HG03520 (cell line): Measurements from ENCODE around the gene AGK.
"Not testable (repeated sequence)": the region's sequence is repeated elsewhere in the genome, so short reads cannot be mapped to it uniquely, and the experiment has no call there.

Source experiments
- ATAC-seq: cut with Tn5 transposase; IDR thresholded peaks from one replicate; pipeline ENCODE4 v1.9.1; 2021; ENCODE audit warnings: mild to moderate bottlenecking, moderate library complexity; ENCODE audit not compliant: unreplicated experiment

The AGK gene

DNA sequence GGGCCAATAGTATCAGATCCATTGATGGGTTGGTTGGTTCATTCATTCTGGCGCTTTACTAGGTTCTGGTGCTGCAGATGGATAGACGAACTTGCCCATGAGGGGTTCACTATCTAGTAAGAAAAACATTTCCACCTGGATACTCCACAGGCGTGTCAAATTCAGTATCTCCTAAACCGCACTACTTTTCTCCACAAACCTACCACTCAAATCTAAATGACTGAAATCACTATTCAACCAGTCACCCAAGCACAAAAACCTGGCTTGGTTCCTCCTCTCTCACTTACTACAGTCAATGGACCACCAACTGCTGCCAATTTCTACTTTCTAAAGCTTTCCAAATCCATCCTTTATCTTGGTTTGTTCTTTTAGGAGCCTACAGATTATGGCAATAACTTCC, 572 bp downstream of the AGK start:
- peak; percentile 15 for ATAC-seq

DNA sequence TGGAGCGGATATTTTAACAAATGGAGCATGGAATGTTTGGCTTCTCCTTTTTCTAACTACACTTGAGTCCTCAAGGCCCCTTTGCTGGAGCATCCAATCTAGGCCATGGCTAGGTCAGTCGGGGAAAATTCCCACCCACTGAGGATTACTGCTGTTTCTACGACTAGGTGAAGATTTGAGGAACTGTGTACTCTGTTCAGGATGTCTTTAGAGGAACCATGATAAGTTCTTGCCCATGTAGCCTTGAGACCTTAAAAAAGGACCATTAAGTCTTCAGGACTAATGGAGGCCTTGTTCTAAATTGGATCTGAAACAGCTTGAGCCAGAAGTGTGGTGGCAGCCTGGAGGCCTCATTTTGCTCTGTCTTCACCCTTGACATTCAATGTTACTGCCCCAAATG, 6.2 kb downstream of the AGK start:
- ATAC-seq: no peak

DNA sequence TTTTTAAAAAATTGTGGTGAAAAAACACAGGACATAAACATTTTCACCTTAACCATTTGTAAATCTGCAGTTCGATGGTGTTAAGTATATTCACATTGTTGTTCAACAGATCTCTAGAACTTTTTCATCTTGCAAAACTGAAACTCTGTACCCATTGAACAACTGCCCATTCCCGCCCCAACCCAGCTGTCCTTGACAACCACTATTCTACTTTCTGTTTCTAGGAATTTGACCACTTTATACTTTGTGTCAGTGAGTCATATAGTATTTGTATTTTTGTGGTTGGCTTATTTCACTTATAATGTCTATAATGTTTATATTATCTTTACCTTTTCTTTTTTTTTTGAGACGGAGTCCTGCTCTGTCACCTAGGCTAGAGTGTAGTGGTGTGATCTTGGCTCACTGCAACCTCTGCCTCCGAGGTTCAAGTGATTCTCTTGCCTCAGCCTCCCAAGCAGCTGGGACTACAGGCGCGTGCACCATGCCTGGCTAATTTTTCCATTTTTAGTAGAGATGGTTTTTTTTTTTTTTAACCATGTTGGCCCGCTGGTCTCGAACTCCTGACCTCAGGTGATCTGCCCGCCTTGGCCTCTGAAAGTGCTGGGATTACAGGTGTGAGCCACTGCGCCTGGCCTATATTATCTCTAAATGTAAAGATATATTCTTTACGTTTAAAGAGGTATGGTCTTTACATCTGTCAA, 6.8 kb downstream of the AGK start:
- ATAC-seq: peak; percentile 44

GRCh38 chr7:141558544-141559183, 7.5 kb downstream of the AGK start:
- ATAC-seq: peak; percentile 81

DNA sequence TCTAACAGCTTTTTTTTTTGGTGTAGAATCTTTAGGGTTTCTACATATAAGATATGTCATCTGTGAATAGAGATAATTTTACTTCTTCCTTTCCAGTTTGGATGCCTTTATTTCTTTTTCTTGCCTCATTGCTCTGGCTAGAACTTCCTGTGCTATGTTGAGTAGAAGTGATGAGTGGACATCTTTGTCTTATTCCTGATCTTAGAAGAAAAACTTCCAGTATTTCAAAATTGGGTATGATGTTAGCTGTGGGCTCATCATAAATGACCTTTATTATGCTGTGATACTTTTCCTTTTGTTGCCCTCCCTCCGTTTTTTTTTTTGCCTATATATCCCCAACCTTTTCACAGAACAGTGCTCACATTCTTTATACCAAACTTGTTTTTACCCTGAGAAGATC, 8.8 kb downstream of the AGK start:
- ATAC-seq: no peak

- ATAC-seq: no peak
Observed at GRCh38 chr7:141562036-141562435, 10.8 kb downstream of the AGK start.

DNA sequence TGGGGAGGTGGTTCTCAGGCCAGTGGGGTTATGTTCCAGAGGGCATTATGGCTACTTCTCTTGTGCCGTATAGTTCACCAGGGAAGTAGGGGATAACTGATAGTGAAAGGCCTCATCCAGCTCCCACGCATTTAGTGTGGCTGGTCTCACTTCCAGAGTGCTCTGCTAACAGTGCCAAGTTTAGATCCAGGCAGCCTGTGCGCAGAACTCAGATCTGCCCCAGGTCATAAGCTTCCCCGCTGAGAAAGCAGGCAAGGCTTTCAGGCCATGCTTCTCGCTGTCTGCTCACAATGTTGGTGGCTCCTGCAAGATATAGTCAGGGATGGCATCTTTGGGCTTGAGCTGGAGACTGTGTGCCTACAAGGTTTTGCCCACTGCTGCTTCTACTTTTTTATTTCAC, 11.3 kb downstream of the AGK start:
- ATAC-seq: no peak

DNA sequence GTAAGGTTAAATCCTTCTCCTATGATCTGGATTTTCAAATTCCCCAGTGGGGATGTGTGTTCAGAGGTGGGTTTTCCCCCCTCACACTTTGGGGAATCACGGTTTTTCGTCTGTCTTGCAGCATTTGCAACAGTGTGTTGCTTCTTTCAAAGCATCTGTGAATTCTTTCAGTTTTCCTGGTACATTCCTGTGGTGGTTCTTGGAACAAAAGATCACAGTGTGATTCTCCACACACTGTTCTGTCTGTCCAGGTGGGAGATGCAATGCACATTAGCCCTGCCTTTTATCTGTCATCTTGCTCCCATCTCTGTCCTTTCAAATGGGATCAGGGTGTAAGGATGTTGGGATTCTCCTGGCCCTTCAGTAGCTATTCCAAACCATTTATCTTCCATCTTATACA, 11.8 kb downstream of the AGK start:
- no peak for ATAC-seq

GRCh38 chr7:141563956-141564623, 12.9 kb downstream of the AGK start:
- no peak for ATAC-seq

DNA sequence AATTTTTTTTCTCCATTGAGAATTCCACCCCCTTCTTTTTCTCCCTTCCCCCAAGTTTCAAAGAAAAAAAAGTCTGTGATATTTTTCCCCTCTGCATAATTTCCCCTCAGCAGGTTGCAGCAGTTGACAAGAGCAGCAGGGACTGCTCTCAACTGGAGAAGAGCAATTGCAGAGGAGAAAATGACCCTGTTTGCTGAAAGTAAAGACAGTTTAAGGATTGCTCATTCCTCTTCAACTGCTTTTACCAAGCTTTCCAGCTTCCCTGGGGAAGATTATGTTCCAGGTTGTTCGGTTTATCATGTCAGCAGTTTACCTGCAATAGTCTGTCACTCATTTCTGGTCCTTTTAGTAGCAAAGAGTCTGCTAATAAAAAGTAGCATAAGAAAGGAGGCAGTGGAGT, 16.2 kb downstream of the AGK start:
- no peak for ATAC-seq

- ATAC-seq: no peak
Observed at GRCh38 chr7:141568227-141568626, 17.0 kb downstream of the AGK start.

- no peak for ATAC-seq
Observed at GRCh38 chr7:141571059-141571458, 19.8 kb downstream of the AGK start.

- ATAC-seq: no peak
Observed at GRCh38 chr7:141572175-141572574, 21.0 kb downstream of the AGK start.

DNA sequence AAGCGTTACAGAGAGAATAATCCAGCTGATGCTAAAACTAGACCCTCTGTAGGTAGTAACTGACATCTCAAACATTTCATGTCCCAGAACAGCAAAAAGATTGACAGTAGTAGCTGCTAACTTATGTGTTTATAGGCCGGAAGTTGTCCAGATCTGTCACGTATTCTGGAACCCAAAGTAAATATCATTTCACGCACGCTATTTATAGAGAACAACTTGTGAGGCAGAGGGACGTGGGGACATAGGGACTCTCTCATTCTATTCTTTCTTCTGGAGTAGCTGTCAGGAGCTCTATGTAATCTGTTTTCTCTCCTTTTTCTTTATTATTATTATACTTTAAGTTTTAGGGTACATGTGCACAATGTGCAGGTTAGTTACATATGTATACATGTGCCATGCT, 22.3 kb downstream of the AGK start:
- no peak for ATAC-seq

GRCh38 chr7:141575164-141575563, 24.0 kb downstream of the AGK start:
- ATAC-seq: no peak

GRCh38 chr7:141575654-141576448, 24.6 kb downstream of the AGK start:
- no peak for ATAC-seq

- no peak for ATAC-seq
Observed at GRCh38 chr7:141577043-141577839, 26.0 kb downstream of the AGK start.

- not testable (repeated sequence) for ATAC-seq
Observed at GRCh38 chr7:141579953-141580352, 28.7 kb downstream of the AGK start.

GRCh38 chr7:141582063-141582462, 30.9 kb downstream of the AGK start:
- not testable (repeated sequence) for ATAC-seq

GRCh38 chr7:141584935-141585334, 33.7 kb downstream of the AGK start:
- ATAC-seq: no peak
